Breast epithelium (tissue), 4 donors: ENCODE measurements around the gene TEPSIN. TPM values are rescaled to one million over a fixed set of nuclear protein-coding genes. Genes with fewer than 3 reads are reported as not detected.
"Not testable (repeated sequence)": the region's sequence is repeated elsewhere in the genome, so short reads cannot be mapped to it uniquely, and the experiment has no call there.

ENCODE experiments used
- DNase-seq, 2 donors: peaks; one replicate each; pipeline ENCODE4 v3.0.0-alpha.2; 2019; ENCODE audit warnings: low spot score in 2 of 2
- H3K27ac ChIP-seq, 2 donors: fragments of 200-600 bp; sonication (generic) in 1 of 2; one replicate each; pipeline ENCODE4 v1.5.1; 2016 to 2019; ENCODE audit warnings: mild to moderate bottlenecking in 1 of 2
- H3K27me3 ChIP-seq, 2 donors: fragments of 200-600 bp; sonication (generic) in 1 of 2; one replicate each; pipeline versions ENCODE4 v1.5.1 to v1.6.0; 2017 to 2019; ENCODE audit warnings: control low read depth in 1 of 2, mild to moderate bottlenecking in 1 of 2
- H3K36me3 ChIP-seq: fragments of 200-600 bp; one replicate; pipeline ENCODE4 v1.5.1; 2019
- H3K4me1 ChIP-seq, 2 donors: fragments of 200-600 bp; sonication (generic); one replicate each; pipeline ENCODE4 v1.5.1; 2016 to 2019; ENCODE audit warnings: control low read depth in 1 of 2
- H3K4me3 ChIP-seq, 3 donors: fragments of 200-600 bp; sonication (generic); 1 replicate in 2 of 3; 2 replicates in 1 of 3; pipeline ENCODE4 v1.5.1; 2016 to 2019; ENCODE audit warnings: mild to moderate bottlenecking in 3 of 3, moderate library complexity in 2 of 3
- H3K9me3 ChIP-seq, 2 donors: fragments of 200-600 bp; sonication (generic) in 1 of 2; one replicate each; pipeline ENCODE4 v1.5.1; 2016 to 2019; ENCODE audit warnings: control low read depth in 1 of 2
- POLR2A ChIP-seq: fragments of 450-650 bp; IDR thresholded peaks from one replicate; pipeline ENCODE4 v1.6.1; 2016; ENCODE audit warnings: antibody characterized with exemption, mild to moderate bottlenecking, moderate library complexity
- POLR2AphosphoS5 ChIP-seq, 3 donors: sonication (generic); formaldehyde crosslinking; IDR thresholded peaks; one replicate each; pipeline ENCODE4 v1.6.1; 2017; ENCODE audit warnings: antibody characterized with exemption in 3 of 3
- intact Hi-C: fragments of 100-400 bp; cut with DNase I; formaldehyde crosslinking; loops from one replicate; pipeline ENCODE4 v1.15.1; 2023; ENCODE audit warnings: low total_unique reads
- total RNA-seq, 3 donors: library from RNA; depleted of rRNA; stranded (reverse); fragments of >200 nt; gene quantifications; one replicate each; pipeline ENCODE4 v1.1.0, GENCODE V29; 2016
- TF ChIP-seq, protein P1 (sequence below), 3 donors: fragments of 450-650 bp; IDR thresholded peaks; one replicate each; pipeline ENCODE4 v1.5.1; 2016 to 2017; ENCODE audit warnings: antibody characterized with exemption in 3 of 3, mild to moderate bottlenecking in 3 of 3, moderate library complexity in 3 of 3

The TEPSIN gene
- total RNA-seq, 3 donors from 2014 or later: 33.9 to 54.3 (median 36.4) TPM

GRCh38 chr17:81228420-81228819 is 10.4 kb downstream of the TEPSIN start:
- intact Hi-C loops: no loop called here
- Histone ChIP-seq H3K9me3 (no peaks in the 10 kb centered on the region), H3K4me1 (no peaks in the 10 kb centered on the region), H3K4me3 (no peak overlapping the region), H3K36me3 (no peaks in the 10 kb centered on the region), H3K27ac (no peak overlapping the region), H3K27me3 (no peaks in the 10 kb centered on the region)
- TF ChIP-seq, protein P1, sequence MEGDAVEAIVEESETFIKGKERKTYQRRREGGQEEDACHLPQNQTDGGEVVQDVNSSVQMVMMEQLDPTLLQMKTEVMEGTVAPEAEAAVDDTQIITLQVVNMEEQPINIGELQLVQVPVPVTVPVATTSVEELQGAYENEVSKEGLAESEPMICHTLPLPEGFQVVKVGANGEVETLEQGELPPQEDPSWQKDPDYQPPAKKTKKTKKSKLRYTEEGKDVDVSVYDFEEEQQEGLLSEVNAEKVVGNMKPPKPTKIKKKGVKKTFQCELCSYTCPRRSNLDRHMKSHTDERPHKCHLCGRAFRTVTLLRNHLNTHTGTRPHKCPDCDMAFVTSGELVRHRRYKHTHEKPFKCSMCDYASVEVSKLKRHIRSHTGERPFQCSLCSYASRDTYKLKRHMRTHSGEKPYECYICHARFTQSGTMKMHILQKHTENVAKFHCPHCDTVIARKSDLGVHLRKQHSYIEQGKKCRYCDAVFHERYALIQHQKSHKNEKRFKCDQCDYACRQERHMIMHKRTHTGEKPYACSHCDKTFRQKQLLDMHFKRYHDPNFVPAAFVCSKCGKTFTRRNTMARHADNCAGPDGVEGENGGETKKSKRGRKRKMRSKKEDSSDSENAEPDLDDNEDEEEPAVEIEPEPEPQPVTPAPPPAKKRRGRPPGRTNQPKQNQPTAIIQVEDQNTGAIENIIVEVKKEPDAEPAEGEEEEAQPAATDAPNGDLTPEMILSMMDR (IDR thresholded peaks at IDR 0.05): no peak
- TF ChIP-seq POLR2AphosphoS5 (IDR thresholded peaks at IDR 0.05) (no peak), POLR2A (no peak)
- no peak for DNase-seq

GRCh38 chr17:81227630-81228029 is 11.2 kb downstream of the TEPSIN start:
- intact Hi-C loops, H3K4me3 ChIP-seq, H3K27ac ChIP-seq, H3K9me3 ChIP-seq, DNase-seq, H3K36me3 ChIP-seq, H3K4me1 ChIP-seq, H3K27me3 ChIP-seq: not testable (repeated sequence)

- Histone ChIP-seq H3K9me3 (no peaks in the 10 kb centered on the region), H3K4me1 (peaks cover 8% of the 10 kb centered on the region in 2 donors), H3K36me3 (no peaks in the 10 kb centered on the region), H3K27me3 (no peaks in the 10 kb centered on the region), H3K4me3 (peak overlapping the region; percentile 37 to 98 (median 84)), H3K27ac (peak overlapping the region; percentile 66 to 77)
- no peak for TF ChIP-seq POLR2AphosphoS5 (IDR thresholded peaks at IDR 0.05)
- no peak for TF ChIP-seq POLR2A
- TF ChIP-seq, protein P1 (IDR thresholded peaks at IDR 0.05): no peak
- intact Hi-C loops: no loop called here
- no peak for DNase-seq
Observed at GRCh38 chr17:81223762-81224130, 15.1 kb downstream of the TEPSIN start.

- intact Hi-C loops: no loop called here
- Histone ChIP-seq H3K9me3 (no peaks in the 10 kb centered on the region), H3K36me3 (no peaks in the 10 kb centered on the region)
Observed at GRCh38 chr17:81222906-81223761, 15.7 kb downstream of the TEPSIN start, which contains the start of gene CEP131. CEP131 (minus strand) TSS chr17:81222965; CDS start chr17:81220056, 2,909 bp downstream.

DNA sequence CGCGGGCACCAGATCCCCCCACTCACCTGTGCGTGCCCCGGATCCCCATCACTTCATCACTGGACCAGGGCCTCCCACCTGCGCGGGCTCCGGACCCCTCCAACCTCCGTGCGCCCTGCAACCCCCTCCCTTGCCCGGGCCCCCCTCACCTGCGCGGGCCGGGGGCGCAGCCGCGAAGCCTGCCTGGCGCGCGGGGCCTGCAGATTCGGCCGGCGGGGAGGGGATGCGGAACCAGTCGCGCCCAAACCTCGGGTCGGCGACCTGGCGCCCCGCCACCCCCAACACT is 16.3 kb downstream of the TEPSIN start:
- no peak for DNase-seq
- Histone ChIP-seq H3K4me1 (peaks cover 8% of the 10 kb centered on the region in 2 donors), H3K9me3 (no peaks in the 10 kb centered on the region), H3K27me3 (no peaks in the 10 kb centered on the region), H3K36me3 (no peaks in the 10 kb centered on the region), H3K27ac (peak overlapping the region; percentile 33 to 58), H3K4me3 (peak overlapping the region; percentile 76 to 98 (median 84))
- TF ChIP-seq, protein P1 (IDR thresholded peaks at IDR 0.05): no peak
- TF ChIP-seq POLR2A: no peak
- peak in 1 of 3 donors; percentile 28 for TF ChIP-seq POLR2AphosphoS5 (IDR thresholded peaks at IDR 0.05)
- intact Hi-C loops: no loop called here

More at GRCh38 chr17:81222906-81223761, 15.7 kb downstream of the TEPSIN start, which contains the start of gene CEP131:
- Histone ChIP-seq H3K27me3 (no peaks in the 10 kb centered on the region), H3K4me3 (peak within 1 kb of the TSS; percentile 76 to 98 (median 84)), H3K27ac (peak within 1 kb of the TSS; percentile 66 to 77), H3K4me1 (peaks cover 8% of the 10 kb centered on the region in 2 donors)
- TF ChIP-seq POLR2A: no peak
- TF ChIP-seq POLR2AphosphoS5 (IDR thresholded peaks at IDR 0.05): no peak
- TF ChIP-seq, protein P1 (IDR thresholded peaks at IDR 0.05): no peak
- DNase-seq: peak; percentile 99
